ENCODE results near the gene TBX4. TPM values are rescaled to one million over a fixed set of nuclear protein-coding genes. Genes with fewer than 3 reads are reported as not detected.
A peak's percentile ranks its signal among the peaks of the same experiment; 100 is the strongest.

TBX4 gene
- total and polyA plus RNA-seq, 2 experiments from 2014 or later = not detected

DNA sequence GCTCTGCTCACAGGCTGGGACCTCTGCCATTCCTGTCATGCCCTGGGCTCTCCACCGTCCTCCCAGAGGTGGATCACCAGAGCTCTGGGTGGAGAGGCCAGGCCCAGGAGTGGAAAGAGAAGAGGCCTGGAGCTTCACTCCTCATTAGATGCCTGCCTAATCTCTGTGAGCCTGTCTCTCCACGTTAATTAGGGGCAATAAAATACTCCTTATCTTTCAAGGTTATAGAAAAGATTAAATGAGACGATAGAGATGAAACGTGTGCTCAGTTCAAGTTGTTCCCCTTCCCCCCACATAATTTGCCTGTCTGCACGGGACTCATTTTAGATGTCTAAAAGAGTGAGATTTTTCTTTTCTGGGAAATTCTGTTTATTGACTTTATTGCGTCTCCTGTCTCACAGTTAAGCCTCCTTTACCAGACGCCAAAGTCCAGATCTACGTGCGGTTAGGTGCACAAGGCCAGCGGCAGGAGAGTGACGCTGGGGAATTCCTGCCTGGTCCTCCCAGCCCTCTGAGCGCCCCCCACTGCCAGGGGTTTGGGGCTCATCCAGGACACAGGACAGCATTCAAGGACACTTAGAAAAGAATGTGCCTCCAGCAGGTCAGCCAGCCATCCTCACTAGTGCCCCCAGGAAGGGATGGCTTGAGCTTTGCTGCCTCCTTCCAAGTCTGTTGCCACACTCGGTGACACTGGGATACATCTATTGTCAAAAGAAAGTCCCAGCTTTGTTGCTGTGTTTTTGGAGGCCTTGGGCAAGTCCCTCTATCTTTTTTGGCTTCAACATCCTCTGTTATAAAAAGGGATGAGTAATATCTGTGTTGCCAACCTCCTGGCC lies 42.3 kb downstream of the TBX4 start:
- in situ Hi-C loops (cut with MboI) = no loop called here
- Histone ChIP-seq H3K9ac (no peak overlapping the region), H3K9me3 (ENCODE audit: low read depth) (no peaks in the 10 kb centered on the region), H3K36me3 (ENCODE audit: low read depth) (no peaks in the 10 kb centered on the region), H3K4me1 (ENCODE audit: insufficient read depth) (peaks cover 7% of the 10 kb centered on the region), H3K79me2 (ENCODE audit: insufficient read depth) (no peaks in the 10 kb centered on the region), H3K4me3 (no peak overlapping the region), H3K27me3 (replicated peaks; ENCODE audit: insufficient read depth) (no peaks in the 10 kb centered on the region), H3K9me2 (ENCODE audit: insufficient read depth) (no peaks in the 10 kb centered on the region), H4K20me1 (ENCODE audit: insufficient read depth) (no peaks in the 10 kb centered on the region), H2AFZ (no peak overlapping the region), H3F3A (ENCODE audit: insufficient read depth) (no peaks in the 10 kb centered on the region), H3K4me2 (ENCODE audit: unreplicated experiment) (no peak overlapping the region), H3K27ac (no peak overlapping the region)
- no peak for DNase-seq
- WGBS, 2 experiments (ENCODE audit: low coverage in 1 of 2, low lambda C conversion rate in 2 of 2, missing lambda C conversion rate in 2 of 2) = 81% methylated on average over 13 of the region's 13 CpGs
- no peak for TF ChIP-seq EZH2phosphoT487 (IDR thresholded peaks at IDR 0.05; ENCODE audit: insufficient read depth, low read depth)
- no peak for TF ChIP-seq EZH2 (IDR thresholded peaks at IDR 0.05; ENCODE audit: insufficient read depth, poor library complexity, severe bottlenecking)

DNA sequence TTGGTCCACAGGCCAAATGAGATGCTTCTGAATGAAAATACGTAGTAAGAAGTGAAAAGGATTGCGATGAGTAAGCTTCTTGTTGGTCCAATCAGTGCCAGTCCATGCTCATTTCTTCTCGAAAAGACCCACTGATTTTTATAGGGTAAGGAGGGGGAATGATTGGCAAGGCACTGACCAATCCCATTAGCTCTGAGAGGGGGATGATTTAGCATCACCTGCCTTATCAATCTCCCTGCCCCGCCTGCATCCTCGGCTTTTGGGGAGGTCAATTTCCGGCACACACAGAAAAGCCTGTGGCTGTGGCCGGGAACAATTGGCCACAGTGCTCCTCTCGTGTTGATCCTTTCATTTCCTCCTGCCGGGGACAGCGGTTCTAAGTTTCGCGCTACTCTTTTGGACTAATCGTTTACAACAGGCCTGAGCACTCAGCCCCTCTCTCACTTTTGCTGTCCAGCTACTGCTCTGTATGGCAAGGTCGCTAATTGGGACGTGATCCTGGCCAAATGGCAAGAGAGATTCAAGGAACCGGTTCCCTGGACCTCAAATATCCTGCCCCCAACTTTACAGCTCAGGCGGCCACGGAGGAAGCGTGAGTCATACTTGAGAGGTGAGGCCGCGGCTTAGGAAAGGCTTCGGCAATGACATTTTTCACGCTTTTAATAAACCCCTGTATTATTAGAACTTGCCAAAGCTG lies 43.1 kb downstream of the TBX4 start:
- peak; percentile 69 for DNase-seq
- Histone ChIP-seq H3K36me3 (ENCODE audit: low read depth) (no peaks in the 10 kb centered on the region), H3K4me1 (ENCODE audit: insufficient read depth) (peaks cover 7% of the 10 kb centered on the region), H3F3A (ENCODE audit: insufficient read depth) (no peaks in the 10 kb centered on the region), H2AFZ (no peak overlapping the region), H4K20me1 (ENCODE audit: insufficient read depth) (no peaks in the 10 kb centered on the region), H3K4me2 (ENCODE audit: unreplicated experiment) (no peak overlapping the region), H3K9ac (no peak overlapping the region), H3K27me3 (replicated peaks; ENCODE audit: insufficient read depth) (0 out of 2 replicates have a peak, but pooled peaks cover 4% of the 10 kb centered on the region), H3K27ac (no peak overlapping the region), H3K79me2 (ENCODE audit: insufficient read depth) (no peaks in the 10 kb centered on the region), H3K9me3 (ENCODE audit: low read depth) (no peaks in the 10 kb centered on the region), H3K9me2 (ENCODE audit: insufficient read depth) (no peaks in the 10 kb centered on the region), H3K4me3 (no peak overlapping the region)
- WGBS, 2 experiments (ENCODE audit: low coverage in 1 of 2, low lambda C conversion rate in 2 of 2, missing lambda C conversion rate in 2 of 2) = 88% methylated on average over 23 of the region's 23 CpGs
- in situ Hi-C loops (cut with MboI) = no loop called here
- TF ChIP-seq EZH2phosphoT487 (IDR thresholded peaks at IDR 0.05; ENCODE audit: insufficient read depth, low read depth) (no peak), EZH2 (IDR thresholded peaks at IDR 0.05; ENCODE audit: insufficient read depth, poor library complexity, severe bottlenecking) (no peak)

DNA sequence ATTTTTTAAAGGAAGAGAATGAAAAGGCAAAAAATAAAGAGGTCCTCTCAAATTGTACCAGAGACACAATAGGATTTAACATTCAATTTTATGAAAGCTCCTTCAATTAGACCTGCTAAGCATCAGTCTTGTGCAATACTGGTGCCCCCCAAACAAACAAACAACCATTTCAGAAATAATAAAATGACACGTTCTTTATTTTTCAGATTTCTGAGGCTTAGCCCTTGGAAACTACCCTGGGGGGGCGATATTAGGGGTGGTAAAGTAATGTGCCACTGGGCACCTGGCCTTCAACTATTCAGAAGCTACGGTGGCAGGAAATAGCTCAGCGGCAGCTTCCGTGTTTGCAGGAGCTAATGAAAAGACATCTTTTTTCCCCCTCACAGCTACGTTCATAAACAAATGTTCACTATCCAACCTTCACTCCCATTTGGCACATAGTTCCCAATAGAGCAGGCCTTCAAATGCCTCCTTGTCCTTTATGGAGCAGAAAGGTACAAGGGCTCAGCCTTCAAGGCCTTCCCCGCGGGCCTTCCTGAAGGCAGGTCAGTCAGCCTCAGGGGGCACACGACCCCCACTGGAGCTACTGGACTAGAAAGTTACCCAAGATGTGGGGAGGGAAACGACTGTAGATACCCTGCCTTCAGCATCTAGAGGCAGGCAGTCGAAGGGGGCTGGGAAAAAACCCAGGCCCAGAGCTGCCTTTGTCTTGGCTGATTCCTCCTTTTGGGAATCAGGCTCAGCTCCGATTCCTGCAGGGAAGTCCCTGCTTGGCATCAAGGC lies 44.1 kb downstream of the TBX4 start:
- H3K27me3 ChIP-seq (replicated peaks; ENCODE audit: insufficient read depth) = 0 out of 2 replicates have a peak, but pooled peaks cover 5% of the 10 kb centered on the region
- no peak for DNase-seq
- in situ Hi-C loops (cut with MboI) = no loop called here
- H3K4me1 ChIP-seq (ENCODE audit: insufficient read depth) = peaks cover 4% of the 10 kb centered on the region; the same call in 1 of the 2 replicates
- WGBS, 2 experiments (ENCODE audit: low coverage in 1 of 2, low lambda C conversion rate in 2 of 2, missing lambda C conversion rate in 2 of 2) = 67% methylated on average over 12 of the region's 12 CpGs
- no peak overlapping the region for H3K27ac ChIP-seq
- no peaks in the 10 kb centered on the region for H3K9me3 ChIP-seq (ENCODE audit: low read depth)
- H4K20me1 ChIP-seq (ENCODE audit: insufficient read depth) = no peaks in the 10 kb centered on the region
- no peak overlapping the region for H3K4me3 ChIP-seq
- H3F3A ChIP-seq (ENCODE audit: insufficient read depth) = no peaks in the 10 kb centered on the region
- H3K9me2 ChIP-seq (ENCODE audit: insufficient read depth) = no peaks in the 10 kb centered on the region
- H3K79me2 ChIP-seq (ENCODE audit: insufficient read depth) = no peaks in the 10 kb centered on the region
- TF ChIP-seq EZH2 (IDR thresholded peaks at IDR 0.05; ENCODE audit: insufficient read depth, poor library complexity, severe bottlenecking) (no peak), EZH2phosphoT487 (IDR thresholded peaks at IDR 0.05; ENCODE audit: insufficient read depth, low read depth) (no peak)
- no peak overlapping the region for H3K4me2 ChIP-seq (ENCODE audit: unreplicated experiment)
- no peak overlapping the region for H3K9ac ChIP-seq
- no peak overlapping the region for H2AFZ ChIP-seq
- H3K36me3 ChIP-seq (ENCODE audit: low read depth) = no peaks in the 10 kb centered on the region

DNA sequence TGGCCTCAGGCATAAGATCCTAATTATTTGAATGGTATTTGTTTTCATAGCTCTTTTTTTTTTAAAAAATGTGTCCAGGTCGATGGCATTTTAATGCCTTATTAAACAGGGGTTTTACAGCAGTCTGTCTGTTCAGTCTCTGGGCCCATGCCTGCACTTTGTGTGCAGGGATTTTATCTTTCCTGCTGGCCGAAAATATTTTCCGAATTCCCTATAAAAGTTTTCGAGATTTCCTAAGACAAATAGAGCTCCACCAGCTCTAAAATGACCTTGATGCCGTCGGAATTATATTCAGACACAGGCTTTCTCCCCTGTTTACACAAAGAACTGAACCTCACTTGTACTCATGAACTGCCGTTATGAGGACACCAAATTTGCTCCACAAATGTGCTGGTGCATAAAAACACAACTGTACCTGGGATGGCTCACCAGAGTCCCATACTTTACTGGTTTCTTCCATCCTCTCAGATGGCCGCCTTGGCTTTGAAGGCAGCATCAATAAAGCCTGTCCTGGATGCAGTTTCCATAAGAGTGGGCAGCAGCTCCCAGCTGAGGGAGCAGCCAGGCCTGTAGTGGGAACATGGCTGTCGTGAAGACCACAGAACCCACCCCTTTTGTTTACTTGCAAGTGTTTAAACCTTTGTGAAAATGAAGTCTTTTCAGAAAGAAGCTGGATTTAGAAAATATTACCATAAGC lies 44.9 kb downstream of the TBX4 start:
- Histone ChIP-seq H3K27ac (no peak overlapping the region), H3K36me3 (ENCODE audit: low read depth) (no peaks in the 10 kb centered on the region), H3K9ac (no peak overlapping the region), H2AFZ (no peak overlapping the region), H3K27me3 (replicated peaks; ENCODE audit: insufficient read depth) (0 out of 2 replicates have a peak, but pooled peaks cover 8% of the 10 kb centered on the region), H3K4me1 (ENCODE audit: insufficient read depth) (peaks cover 4% of the 10 kb centered on the region; the same call in 1 of the 2 replicates), H3K9me3 (ENCODE audit: low read depth) (no peaks in the 10 kb centered on the region), H4K20me1 (ENCODE audit: insufficient read depth) (no peaks in the 10 kb centered on the region), H3K4me3 (no peak overlapping the region), H3K9me2 (ENCODE audit: insufficient read depth) (no peaks in the 10 kb centered on the region), H3F3A (ENCODE audit: insufficient read depth) (no peaks in the 10 kb centered on the region), H3K4me2 (ENCODE audit: unreplicated experiment) (no peak overlapping the region), H3K79me2 (ENCODE audit: insufficient read depth) (no peaks in the 10 kb centered on the region)
- WGBS, 2 experiments (ENCODE audit: low coverage in 1 of 2, low lambda C conversion rate in 2 of 2, missing lambda C conversion rate in 2 of 2) = 74% methylated on average over 9 of the region's 9 CpGs
- TF ChIP-seq EZH2phosphoT487 (IDR thresholded peaks at IDR 0.05; ENCODE audit: insufficient read depth, low read depth) (no peak), EZH2 (IDR thresholded peaks at IDR 0.05; ENCODE audit: insufficient read depth, poor library complexity, severe bottlenecking) (no peak)
- no peak for DNase-seq
- in situ Hi-C loops (cut with MboI) = no loop called here
